Upper lobe of left lung (tissue), 6 donors: ENCODE data around the gene KRTAP5-4. TPM values are rescaled to one million over a fixed set of nuclear protein-coding genes. Genes with fewer than 3 reads are reported as not detected.

ENCODE experiments used
- ATAC-seq, 2 donors: fragments of 200-7000 bp; cut with Tn5 transposase; one replicate each; pipeline ENCODE4 v1.9.1; 2022; ENCODE audit warnings: mild to moderate bottlenecking in 2 of 2, moderate library complexity in 2 of 2; ENCODE audit not compliant: low FRiP score in 2 of 2
- DNase-seq, 2 donors: peaks; one replicate each; pipeline ENCODE4 v3.0.0-alpha.2; 2019 to 2020
- H3K27ac ChIP-seq, 4 donors: fragments of 200-600 bp; sonication (generic); one replicate each; pipeline ENCODE4 v1.5.1; 2016 to 2019
- H3K27me3 ChIP-seq, 4 donors: fragments of 200-600 bp; sonication (generic); one replicate each; pipeline ENCODE4 v1.5.1; 2017 to 2019
- H3K36me3 ChIP-seq, 4 donors: fragments of 200-600 bp; sonication (generic); one replicate each; pipeline ENCODE4 v1.5.1; 2016 to 2019
- H3K4me1 ChIP-seq, 4 donors: fragments of 200-600 bp; sonication (generic); one replicate each; pipeline ENCODE4 v1.5.1; 2018 to 2019
- H3K4me3 ChIP-seq, 4 donors: fragments of 200-600 bp; sonication (generic); one replicate each; pipeline ENCODE4 v1.5.1; 2017 to 2019; ENCODE audit warnings: mild to moderate bottlenecking in 2 of 4, moderate library complexity in 1 of 4
- H3K9me3 ChIP-seq, 4 donors: fragments of 200-600 bp; sonication (generic); one replicate each; pipeline ENCODE4 v1.5.1; 2018 to 2019
- EP300 ChIP-seq, 4 donors: sonication (generic); formaldehyde crosslinking; IDR thresholded peaks; one replicate each; pipeline ENCODE4 v1.5.1; 2017; ENCODE audit warnings: antibody characterized with exemption in 4 of 4, control low read depth in 2 of 4
- POLR2A ChIP-seq, 4 donors: fragments of 450-650 bp; IDR thresholded peaks; one replicate each; pipeline ENCODE4 v1.5.1; 2016 to 2017; ENCODE audit warnings: antibody characterized with exemption in 4 of 4, mild to moderate bottlenecking in 2 of 4
- POLR2AphosphoS5 ChIP-seq, 2 donors: sonication (generic); formaldehyde crosslinking; IDR thresholded peaks; one replicate each; pipeline ENCODE4 v1.5.1; 2017; ENCODE audit warnings: antibody characterized with exemption in 2 of 2
- WGBS, 2 donors: methylation state at CpG; one replicate each; pipeline ENCODE4 v1.1.5; 2017 to 2018; 5-methylcytosine and 5-hydroxymethylcytosine counted together
- total RNA-seq, 6 donors: library from RNA; depleted of rRNA in 4 of 6; stranded (reverse); fragments of >200 nt in 4 of 6; gene quantifications; one replicate each; pipeline versions ENCODE4 v1.1.0 to v1.2.1, GENCODE V29; 2016 to 2021
- TF ChIP-seq, protein P1 (sequence below), 6 experiments: fragments of 450-650 bp in 4 of 6; fragments of 200-600 bp in 2 of 6; sonication (generic) in 2 of 6; IDR thresholded peaks; one replicate each; pipeline ENCODE4 v1.5.1; 2016 to 2019; ENCODE audit warnings: antibody characterized with exemption in 6 of 6
- donor health status: DM: no; HTN: no; CAD: no; lungs with moderate emphysema.
- donor health status: DM: no; HTN: yes; CAD: no; lungs with severe emphysema.

Gene KRTAP5-4
- total RNA-seq, 6 donors from 2014 or later: not detected

DNA sequence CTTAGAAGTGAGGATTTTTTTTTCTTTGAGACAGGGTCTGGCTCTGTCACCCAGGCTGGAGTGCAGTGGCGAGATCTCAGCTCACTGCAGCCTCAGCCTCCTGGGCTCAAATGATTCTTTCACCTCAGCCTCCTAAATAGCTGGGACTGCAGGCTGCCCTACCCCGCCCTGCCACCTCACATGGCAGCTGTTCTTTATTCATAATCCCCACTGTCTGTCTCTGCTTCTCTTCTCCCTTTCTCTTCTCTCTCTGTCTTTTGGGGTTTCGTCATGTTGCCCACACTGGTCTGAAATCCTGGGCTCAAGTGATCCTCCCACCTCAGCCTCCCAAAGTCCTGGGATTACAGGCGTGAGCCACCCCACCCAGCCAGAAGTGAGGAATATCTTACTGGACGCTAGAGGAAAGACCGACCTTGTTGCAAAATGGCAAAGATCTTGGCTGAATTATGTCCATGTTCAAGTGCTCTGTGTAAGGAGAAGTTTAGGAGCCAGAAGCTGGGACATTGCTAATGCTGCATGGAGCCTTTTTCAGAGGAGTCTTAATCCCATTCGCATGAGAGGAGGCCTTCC is 29.6 kb upstream of the KRTAP5-4 start:
- 87 to 89% methylated on average over 7 of the region's 7 CpGs for WGBS, 2 donors
- Histone ChIP-seq H3K27ac (no peak overlapping the region), H3K27me3 (no peaks in the 10 kb centered on the region), H3K4me3 (no peak overlapping the region), H3K36me3 (no peaks in the 10 kb centered on the region), H3K4me1 (peaks cover 0 to 10% (median 6%) of the 10 kb centered on the region in 4 donors), H3K9me3 (no peaks in the 10 kb centered on the region)
- no peak for DNase-seq
- ATAC-seq: no peak
- TF ChIP-seq POLR2AphosphoS5 (IDR thresholded peaks at IDR 0.05) (no peak), EP300 (IDR thresholded peaks at IDR 0.05) (no peak), POLR2A (IDR thresholded peaks at IDR 0.05) (no peak)
- TF ChIP-seq, protein P1, sequence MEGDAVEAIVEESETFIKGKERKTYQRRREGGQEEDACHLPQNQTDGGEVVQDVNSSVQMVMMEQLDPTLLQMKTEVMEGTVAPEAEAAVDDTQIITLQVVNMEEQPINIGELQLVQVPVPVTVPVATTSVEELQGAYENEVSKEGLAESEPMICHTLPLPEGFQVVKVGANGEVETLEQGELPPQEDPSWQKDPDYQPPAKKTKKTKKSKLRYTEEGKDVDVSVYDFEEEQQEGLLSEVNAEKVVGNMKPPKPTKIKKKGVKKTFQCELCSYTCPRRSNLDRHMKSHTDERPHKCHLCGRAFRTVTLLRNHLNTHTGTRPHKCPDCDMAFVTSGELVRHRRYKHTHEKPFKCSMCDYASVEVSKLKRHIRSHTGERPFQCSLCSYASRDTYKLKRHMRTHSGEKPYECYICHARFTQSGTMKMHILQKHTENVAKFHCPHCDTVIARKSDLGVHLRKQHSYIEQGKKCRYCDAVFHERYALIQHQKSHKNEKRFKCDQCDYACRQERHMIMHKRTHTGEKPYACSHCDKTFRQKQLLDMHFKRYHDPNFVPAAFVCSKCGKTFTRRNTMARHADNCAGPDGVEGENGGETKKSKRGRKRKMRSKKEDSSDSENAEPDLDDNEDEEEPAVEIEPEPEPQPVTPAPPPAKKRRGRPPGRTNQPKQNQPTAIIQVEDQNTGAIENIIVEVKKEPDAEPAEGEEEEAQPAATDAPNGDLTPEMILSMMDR (IDR thresholded peaks at IDR 0.05): no peak

DNA sequence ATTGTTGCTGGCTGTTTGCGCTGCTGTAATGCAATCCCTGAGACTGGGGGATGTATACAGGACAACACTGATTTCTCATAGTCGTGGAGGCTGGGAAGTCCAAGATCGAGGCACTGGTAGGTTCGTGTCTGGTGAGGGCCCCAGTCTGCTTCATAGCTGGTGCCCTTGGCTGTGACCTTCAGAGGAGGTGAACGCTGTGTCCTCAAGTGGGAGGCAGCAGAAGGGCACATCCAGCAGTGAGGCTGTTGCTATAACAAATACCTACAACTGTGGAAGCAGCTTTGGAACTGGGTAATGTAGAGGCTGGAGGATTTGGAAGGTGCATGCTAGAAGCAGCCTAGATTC is 29.0 kb upstream of the KRTAP5-4 start:
- Histone ChIP-seq H3K9me3 (no peaks in the 10 kb centered on the region), H3K27me3 (no peaks in the 10 kb centered on the region), H3K36me3 (no peaks in the 10 kb centered on the region), H3K27ac (no peak overlapping the region), H3K4me3 (no peak overlapping the region), H3K4me1 (peaks cover 0 to 10% (median 6%) of the 10 kb centered on the region in 4 donors)
- ATAC-seq (no peak), DNase-seq (no peak)
- TF ChIP-seq, protein P1 (IDR thresholded peaks at IDR 0.05): no peak
- TF ChIP-seq POLR2A (IDR thresholded peaks at IDR 0.05) (no peak), EP300 (IDR thresholded peaks at IDR 0.05) (no peak), POLR2AphosphoS5 (IDR thresholded peaks at IDR 0.05) (no peak)
- 72 to 86% methylated on average over 5 of the region's 5 CpGs for WGBS, 2 donors

DNA sequence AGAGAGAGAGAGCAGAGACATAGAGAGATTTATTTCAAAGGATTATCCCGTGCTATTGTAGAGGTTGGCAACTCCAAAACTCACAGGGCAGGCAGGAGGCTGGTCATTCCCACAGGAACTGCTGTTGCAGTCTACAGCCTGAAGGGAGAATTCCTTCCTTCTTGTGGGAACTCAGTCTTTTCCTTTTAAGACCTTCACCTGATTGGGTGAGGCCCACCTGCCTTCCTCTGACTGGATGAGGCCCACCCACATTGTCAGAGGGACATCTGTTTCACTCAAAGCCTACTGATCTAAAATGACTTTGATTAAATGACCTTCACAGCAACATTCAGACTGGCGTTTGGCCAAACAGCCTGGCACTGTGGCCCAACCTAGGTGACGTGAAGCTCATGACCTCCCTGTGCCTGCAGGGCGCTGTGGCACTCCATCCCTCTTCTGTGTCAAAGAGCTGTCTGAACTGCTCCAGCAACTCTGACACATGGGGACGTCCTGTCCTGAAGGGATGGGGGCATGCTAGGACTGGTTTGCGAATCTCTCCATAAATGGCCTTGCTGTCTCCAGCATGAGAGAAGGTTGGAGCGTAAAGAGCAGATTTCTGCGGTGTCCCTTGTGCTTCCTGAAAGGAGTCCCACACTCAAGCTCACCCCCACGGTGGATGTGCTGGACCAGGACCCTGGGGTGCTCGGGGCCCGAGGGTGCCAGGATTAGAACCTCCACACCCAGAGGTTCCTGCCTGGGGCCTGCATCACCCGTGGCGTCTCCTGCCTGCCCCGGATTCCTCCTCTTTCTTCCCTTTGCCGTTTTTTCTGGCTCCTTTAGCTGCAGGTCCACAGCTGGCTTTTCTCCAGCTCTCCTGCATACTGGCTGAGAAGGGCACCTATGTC is 28.3 kb upstream of the KRTAP5-4 start:
- H3K27ac ChIP-seq: no peak overlapping the region
- TF ChIP-seq, protein P1 (IDR thresholded peaks at IDR 0.05): no peak
- TF ChIP-seq POLR2AphosphoS5 (IDR thresholded peaks at IDR 0.05): no peak
- TF ChIP-seq EP300 (IDR thresholded peaks at IDR 0.05): no peak
- no peak for TF ChIP-seq POLR2A (IDR thresholded peaks at IDR 0.05)
- ATAC-seq (no peak), DNase-seq (no peak)
- no peaks in the 10 kb centered on the region for H3K9me3 ChIP-seq
- WGBS, 2 donors: 74 to 86% methylated on average over 14 to 15 of the region's 15 CpGs
- H3K4me1 ChIP-seq: peaks cover 0 to 10% (median 6%) of the 10 kb centered on the region in 4 donors
- H3K27me3 ChIP-seq: no peaks in the 10 kb centered on the region
- no peaks in the 10 kb centered on the region for H3K36me3 ChIP-seq
- H3K4me3 ChIP-seq: no peak overlapping the region

DNA sequence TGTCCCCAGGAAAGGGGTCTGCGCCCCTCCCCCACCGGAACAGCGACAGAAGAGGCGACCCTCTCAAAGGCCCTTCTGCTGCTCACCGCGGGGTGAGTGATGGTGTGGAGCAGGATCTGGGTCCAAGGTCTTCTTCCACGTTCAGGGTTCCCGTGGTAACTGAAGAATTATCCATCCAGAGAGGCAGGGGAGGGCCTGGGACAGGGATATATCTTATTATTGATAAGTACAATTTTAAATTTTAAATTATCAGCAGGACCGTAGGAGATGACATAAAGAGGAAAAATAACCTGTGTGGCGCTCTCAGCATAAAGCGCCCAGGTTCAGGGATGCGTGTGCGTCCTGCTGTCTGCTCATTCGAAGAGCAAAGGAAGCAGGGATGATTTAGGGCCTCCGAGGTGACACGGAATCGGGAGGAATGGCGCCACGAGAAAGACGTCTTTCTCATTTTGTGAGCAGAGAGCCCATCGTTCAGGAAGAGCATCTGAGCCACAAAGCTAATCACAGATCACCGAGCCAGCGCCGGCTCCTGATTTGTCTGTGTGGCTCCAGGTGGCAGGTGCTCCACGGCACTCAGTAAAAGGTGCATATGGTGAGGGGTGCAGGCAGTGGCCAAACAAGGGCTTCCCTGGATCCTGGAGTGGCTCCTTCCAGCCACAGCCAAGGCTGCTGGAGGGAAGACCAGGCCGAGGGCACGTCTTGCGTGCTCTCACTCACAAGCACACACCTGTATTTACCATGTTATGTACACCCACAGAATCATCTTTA is 26.9 kb upstream of the KRTAP5-4 start:
- Histone ChIP-seq H3K4me3 (no peak overlapping the region), H3K36me3 (no peaks in the 10 kb centered on the region), H3K27me3 (no peaks in the 10 kb centered on the region), H3K9me3 (no peaks in the 10 kb centered on the region), H3K27ac (no peak overlapping the region), H3K4me1 (peaks cover 0 to 7% (median 6%) of the 10 kb centered on the region in 4 donors)
- ATAC-seq (no peak), DNase-seq (no peak)
- WGBS, 2 donors: 89% methylated on average over 24 to 28 of the region's 28 CpGs
- no peak for TF ChIP-seq EP300 (IDR thresholded peaks at IDR 0.05)
- TF ChIP-seq, protein P1 (IDR thresholded peaks at IDR 0.05): no peak
